ENCODE measurements around the gene ATP11A. TPM values are rescaled to one million over a fixed set of nuclear protein-coding genes. Genes with fewer than 3 reads are reported as not detected.

Gene ATP11A
- total RNA-seq, 4 donors from 2014 or later: 18.6 to 30.3 (median 26.8) TPM

DNA sequence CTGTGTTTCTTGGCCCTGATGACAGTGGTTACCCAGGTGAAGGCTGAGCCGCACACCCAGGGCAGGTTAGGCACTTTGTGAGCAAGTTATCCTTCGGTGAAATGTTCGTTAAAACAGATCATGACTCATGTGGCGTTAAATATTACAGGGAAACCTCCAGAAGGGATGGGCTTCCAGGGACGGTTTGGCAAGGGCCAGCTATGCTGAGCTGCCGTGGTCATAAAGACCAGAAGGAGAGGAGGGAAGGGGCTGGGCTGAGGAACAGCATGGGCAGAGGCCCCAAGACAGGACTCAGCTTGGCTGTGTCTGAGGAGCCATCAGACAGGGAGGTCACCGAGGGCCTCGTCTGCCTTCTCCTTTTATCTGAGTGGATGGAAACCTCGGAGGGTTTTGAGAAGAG lies 47.5 kb downstream of the ATP11A start:
- TF ChIP-seq, protein P1, sequence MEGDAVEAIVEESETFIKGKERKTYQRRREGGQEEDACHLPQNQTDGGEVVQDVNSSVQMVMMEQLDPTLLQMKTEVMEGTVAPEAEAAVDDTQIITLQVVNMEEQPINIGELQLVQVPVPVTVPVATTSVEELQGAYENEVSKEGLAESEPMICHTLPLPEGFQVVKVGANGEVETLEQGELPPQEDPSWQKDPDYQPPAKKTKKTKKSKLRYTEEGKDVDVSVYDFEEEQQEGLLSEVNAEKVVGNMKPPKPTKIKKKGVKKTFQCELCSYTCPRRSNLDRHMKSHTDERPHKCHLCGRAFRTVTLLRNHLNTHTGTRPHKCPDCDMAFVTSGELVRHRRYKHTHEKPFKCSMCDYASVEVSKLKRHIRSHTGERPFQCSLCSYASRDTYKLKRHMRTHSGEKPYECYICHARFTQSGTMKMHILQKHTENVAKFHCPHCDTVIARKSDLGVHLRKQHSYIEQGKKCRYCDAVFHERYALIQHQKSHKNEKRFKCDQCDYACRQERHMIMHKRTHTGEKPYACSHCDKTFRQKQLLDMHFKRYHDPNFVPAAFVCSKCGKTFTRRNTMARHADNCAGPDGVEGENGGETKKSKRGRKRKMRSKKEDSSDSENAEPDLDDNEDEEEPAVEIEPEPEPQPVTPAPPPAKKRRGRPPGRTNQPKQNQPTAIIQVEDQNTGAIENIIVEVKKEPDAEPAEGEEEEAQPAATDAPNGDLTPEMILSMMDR (IDR thresholded peaks at IDR 0.05; ENCODE audit: low read depth): no peak

DNA sequence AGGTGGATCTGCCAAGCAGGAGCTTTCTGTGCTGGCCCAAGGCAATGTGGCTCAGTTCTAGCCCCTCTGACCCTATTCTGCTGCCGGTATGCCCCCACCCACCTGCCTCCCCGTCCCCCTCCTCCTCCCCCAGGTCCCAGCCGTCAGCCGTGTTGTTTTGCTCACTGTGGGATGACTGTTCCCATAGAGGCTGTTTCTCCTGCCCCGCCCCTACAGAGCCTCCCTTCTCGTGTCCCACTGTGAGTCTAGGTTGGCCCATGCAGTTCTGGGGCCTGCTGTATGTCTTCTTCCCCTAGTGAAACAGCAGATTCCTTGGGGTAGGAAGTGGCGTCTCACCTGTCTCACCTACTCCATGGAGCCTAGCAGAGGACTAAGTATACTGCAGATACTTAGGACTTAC lies 48.8 kb downstream of the ATP11A start:
- TF ChIP-seq, protein P1 (IDR thresholded peaks at IDR 0.05; ENCODE audit: low read depth): no peak

DNA sequence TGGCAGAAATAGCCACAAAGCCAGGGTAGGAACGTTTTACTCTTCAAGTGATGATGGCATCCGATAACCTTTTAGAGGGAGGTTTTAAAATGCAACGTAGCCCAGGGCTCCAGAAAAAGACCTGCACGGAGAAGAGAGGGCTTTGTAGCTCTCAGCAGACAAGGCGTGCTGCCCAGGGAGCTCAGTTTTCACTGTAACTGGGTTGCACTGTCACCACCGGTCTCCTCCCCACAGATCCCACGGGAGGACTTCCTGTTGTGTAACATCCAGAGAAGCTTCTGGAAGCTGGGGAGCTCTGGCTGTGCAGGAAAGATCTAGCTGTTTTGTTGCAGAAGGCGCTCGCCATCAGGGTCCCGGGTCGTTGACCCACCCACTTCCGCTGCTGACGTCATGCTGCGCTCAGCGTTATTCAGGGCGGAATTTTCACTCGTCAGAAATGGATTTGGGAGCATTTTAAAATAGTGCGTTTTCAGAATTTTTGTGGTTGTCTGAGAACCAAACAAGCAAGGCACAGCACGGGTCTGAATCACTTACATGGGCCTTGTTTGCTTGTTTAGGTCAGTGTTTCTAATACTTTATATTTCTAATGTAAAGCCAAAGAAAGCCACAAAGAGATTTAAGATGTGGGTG lies 50.8 kb downstream of the ATP11A start:
- TF ChIP-seq, protein P1 (IDR thresholded peaks at IDR 0.05; ENCODE audit: low read depth): no peak

DNA sequence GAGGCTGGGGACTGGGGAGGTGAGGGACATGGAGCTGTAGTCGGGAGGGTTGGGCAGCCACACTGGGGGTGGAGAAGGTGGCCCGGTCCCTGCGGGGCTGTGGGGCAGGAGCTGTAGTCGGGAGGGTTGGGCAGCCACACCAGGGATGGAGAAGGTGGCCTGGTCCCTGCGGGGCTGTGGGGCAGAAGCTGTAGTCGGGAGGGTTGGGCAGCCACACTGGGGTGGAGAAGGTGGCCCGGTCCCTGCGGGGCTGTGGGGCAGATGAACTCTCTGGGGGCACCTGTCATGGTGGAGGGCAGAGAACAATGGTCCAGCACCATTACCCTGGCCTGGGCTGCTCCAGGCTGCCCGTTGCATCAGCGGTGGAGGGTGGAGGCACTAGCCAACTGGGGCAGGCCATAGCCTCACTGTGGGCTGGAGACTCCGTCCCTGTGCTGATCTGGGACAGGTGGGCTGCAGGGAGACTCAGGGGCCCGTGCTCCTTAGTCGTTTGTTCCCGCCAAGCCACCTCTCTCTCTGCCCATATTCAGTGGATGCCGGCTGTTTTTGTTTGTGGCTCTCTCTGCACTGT lies 51.4 kb downstream of the ATP11A start:
- TF ChIP-seq, protein P1 (IDR thresholded peaks at IDR 0.05; ENCODE audit: low read depth): no peak

DNA sequence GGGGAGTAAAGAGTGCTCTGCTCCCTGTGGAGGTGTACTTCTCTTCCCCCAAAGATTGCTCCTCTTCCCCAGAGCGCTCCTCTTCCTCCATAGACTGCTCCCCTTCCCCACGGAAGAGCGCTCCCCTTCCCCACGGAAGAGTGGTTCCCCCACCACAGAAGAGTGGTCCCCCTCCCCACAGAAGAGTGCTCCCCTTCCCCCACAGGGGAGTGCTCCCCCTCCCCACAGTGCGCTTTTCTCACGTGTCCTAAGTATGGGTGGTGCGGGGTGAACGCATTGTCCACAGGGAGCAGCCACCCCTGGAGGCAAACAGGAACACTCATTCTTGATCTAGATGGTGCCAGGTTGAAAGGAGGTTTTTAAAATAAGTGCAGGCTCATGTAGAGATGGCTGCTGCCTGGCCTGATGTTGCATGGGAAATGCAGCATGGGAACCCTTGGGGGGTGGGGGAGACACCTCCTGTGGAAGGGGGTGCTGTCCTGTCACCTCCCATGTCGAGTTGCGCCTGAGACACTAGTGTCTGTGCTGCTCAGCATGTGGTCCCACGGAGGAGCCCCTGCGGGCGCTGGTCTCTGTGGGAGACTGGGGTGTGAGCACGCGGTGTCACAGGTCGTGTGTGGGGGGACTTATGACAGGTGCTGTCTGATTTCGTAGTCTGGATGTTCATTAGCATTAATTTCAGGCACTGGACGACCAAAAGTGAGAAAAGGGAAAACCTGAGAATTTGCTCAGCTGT lies 52.2 kb downstream of the ATP11A start:
- TF ChIP-seq, protein P1 (IDR thresholded peaks at IDR 0.05; ENCODE audit: low read depth): no peak

DNA sequence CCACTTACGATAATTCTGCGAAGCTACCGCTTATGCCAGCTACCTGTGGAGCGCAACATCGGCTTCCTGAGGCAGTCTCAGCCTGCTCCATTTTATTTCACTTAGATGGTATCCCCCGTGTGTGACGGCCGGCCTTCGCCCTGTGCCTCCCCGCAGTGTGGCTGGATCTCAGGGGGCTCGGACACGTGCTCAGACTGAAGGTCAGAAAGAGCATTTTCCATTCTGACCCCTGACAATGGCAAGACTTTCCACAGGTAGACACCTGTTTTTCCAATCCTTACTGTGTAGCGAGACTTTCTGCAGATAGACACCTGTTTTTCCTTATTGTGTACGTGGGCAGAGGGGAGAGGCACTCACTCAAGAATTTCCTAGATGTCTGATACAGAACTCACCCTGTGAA lies 52.7 kb downstream of the ATP11A start:
- TF ChIP-seq, protein P1 (IDR thresholded peaks at IDR 0.05; ENCODE audit: low read depth): no peak

DNA sequence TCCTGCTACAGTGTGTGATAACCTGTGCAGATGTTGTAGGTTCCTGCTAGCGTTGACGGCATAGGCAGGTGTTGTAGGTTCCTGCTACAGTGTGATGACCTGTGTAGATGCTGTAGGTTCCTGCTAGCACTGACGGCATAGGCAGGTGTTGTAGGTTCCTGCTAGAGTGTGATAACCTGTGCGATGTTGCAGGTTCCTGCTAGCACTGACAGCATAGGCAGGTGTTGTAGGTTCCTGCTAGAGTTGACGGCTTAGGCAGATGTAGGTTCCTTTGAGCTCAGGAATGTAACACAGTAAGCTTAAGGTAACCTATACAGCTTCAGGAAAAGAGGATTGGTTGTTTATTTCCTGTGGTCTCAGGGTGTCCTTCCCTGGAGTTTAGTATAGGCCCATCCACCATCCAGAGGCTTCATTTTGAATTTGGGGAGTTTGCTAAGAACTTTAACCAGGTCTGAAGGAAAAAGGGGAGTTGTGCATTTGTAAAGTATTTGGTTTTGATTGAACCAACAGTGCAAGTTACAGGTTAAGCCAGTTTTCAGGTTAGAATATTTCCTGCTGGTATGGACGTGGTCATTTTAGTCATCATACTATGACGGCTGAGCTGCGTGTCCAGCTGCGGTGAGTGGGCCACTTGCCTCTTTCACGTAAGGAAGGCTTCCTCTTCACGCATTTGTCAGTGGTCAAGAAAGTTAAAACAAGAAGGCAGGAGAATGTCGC lies 53.8 kb downstream of the ATP11A start:
- TF ChIP-seq, protein P1 (IDR thresholded peaks at IDR 0.05; ENCODE audit: low read depth): no peak
